Cardiac fibroblast (primary cell): ENCODE data around the gene SGPL1.

Source experiments
- DNase-seq, 2 donors: peaks; one replicate each; pipeline versions ENCODE4 v3.0.0 to v3.0.0-alpha.2; 2010; ENCODE audit warnings: low read depth in 2 of 2
- H3K4me3 ChIP-seq, 2 donors: replicated peaks in 1 of 2; 1 replicate in 1 of 2; 2 replicates in 1 of 2; pipeline ENCODE4 v1.5.1; 2011; ENCODE audit warnings: low read depth in 2 of 2, low read length in 2 of 2, mild to moderate bottlenecking in 2 of 2, moderate library complexity in 1 of 2
- CTCF ChIP-seq: IDR thresholded peaks from one replicate; pipeline ENCODE4 v1.5.1; 2011; ENCODE audit warnings: low read depth, mild to moderate bottlenecking, low read length, inconsistent platforms

The SGPL1 gene

GRCh38 chr10:70804421-70804808 is 11.3 kb upstream of the SGPL1 start:
- H3K4me3 ChIP-seq = no peak overlapping the region
- no peak for TF ChIP-seq CTCF
- peak in 1 of 2 donors; percentile 28 for DNase-seq

- DNase-seq = peak in 1 of 2 donors; percentile 16
- TF ChIP-seq CTCF = no peak
- no peak overlapping the region for H3K4me3 ChIP-seq
These were observed 10.0 kb upstream of the SGPL1 start for GRCh38 chr10:70805619-70806215.

- no peak for DNase-seq
- TF ChIP-seq CTCF = no peak
- no peak overlapping the region for H3K4me3 ChIP-seq
These were observed 8.9 kb upstream of the SGPL1 start for GRCh38 chr10:70806841-70807240.

- DNase-seq = no peak
- no peak for TF ChIP-seq CTCF
- H3K4me3 ChIP-seq = no peak overlapping the region
These were observed 8.2 kb upstream of the SGPL1 start for GRCh38 chr10:70807556-70807955.

- no peak for DNase-seq
- no peak for TF ChIP-seq CTCF
- no peak overlapping the region for H3K4me3 ChIP-seq
These were observed 6.6 kb upstream of the SGPL1 start for GRCh38 chr10:70809011-70809611.

GRCh38 chr10:70809726-70810125 is 6.0 kb upstream of the SGPL1 start:
- no peak overlapping the region for H3K4me3 ChIP-seq
- no peak for TF ChIP-seq CTCF
- DNase-seq = no peak

- TF ChIP-seq CTCF = no peak
- no peak overlapping the region for H3K4me3 ChIP-seq
- DNase-seq = no peak
These were observed 4.8 kb upstream of the SGPL1 start for GRCh38 chr10:70810967-70811366.
